Endothelial cell of umbilical vein (primary cell): ENCODE measurements around the gene KRT71.

Experiments used
- EZH2 ChIP-seq: IDR thresholded peaks from 2 replicates; pipeline ENCODE4 v1.6.1; 2012; ENCODE audit warnings: borderline replicate concordance, low read depth, mild to moderate bottlenecking, moderate library complexity, low read length, inconsistent platforms; ENCODE audit not compliant: severe bottlenecking
- FOS ChIP-seq: IDR thresholded peaks from 2 replicates; pipeline ENCODE4 v1.6.1; 2011; ENCODE audit warnings: mild to moderate bottlenecking, low read length, moderate library complexity, borderline replicate concordance; ENCODE audit not compliant: insufficient read depth
- GATA2 ChIP-seq: IDR thresholded peaks from 2 replicates; pipeline ENCODE4 v1.7.0; 2011; ENCODE audit warnings: low read depth, mild to moderate bottlenecking, moderate library complexity, mixed read lengths, low read length; ENCODE audit not compliant: insufficient read length, insufficient read depth
- MAX ChIP-seq: IDR thresholded peaks from 2 replicates; pipeline ENCODE4 v1.6.1; 2011; ENCODE audit not compliant: insufficient read depth, insufficient read length
- MYC ChIP-seq: IDR thresholded peaks from one replicate; pipeline ENCODE4 v1.6.1; 2011; ENCODE audit warnings: mild to moderate bottlenecking, low read depth, low read length
- POLR2A ChIP-seq: IDR thresholded peaks from 2 replicates; pipeline ENCODE4 v1.6.1; 2012; ENCODE audit warnings: low read depth, mild to moderate bottlenecking, control low read depth, low read length
- POLR2AphosphoS5 ChIP-seq: IDR thresholded peaks from 2 replicates; pipeline ENCODE4 v1.6.1; 2012; ENCODE audit warnings: low read depth, mild to moderate bottlenecking, control low read depth, low read length, moderate library complexity; ENCODE audit not compliant: insufficient read depth
- TF ChIP-seq, protein P1 (sequence below), 2 donors: IDR thresholded peaks; 1 replicate in 1 of 2; 2 replicates in 1 of 2; pipeline ENCODE4 v1.5.1; 2011; ENCODE audit warnings: low read length in 2 of 2, mild to moderate bottlenecking in 2 of 2, moderate library complexity in 2 of 2, control low read depth in 1 of 2, inconsistent platforms in 1 of 2, low read depth in 1 of 2; ENCODE audit not compliant: insufficient read depth in 1 of 2; ENCODE audit errors: extremely low read depth in 1 of 2

DNA sequence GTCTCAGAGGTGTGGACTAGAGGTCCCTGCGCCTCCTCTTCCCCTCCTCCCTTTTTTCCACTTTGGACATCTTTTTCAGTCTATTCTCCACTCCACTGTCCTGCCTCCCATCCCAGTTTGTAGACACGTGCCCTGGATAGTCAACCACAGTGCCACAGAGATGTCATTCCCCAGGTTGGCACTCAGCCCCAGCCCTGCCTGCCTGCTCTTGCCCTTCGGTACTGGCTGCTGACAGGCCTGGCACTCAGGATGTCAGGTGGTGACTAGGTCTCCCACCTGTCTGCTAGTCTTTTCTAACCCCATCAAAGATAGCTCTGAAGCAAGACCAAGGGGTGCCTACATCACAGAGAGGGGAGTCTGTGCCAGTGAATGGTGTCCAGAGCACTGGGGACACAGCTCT lies 15.8 kb downstream of the KRT71 start:
- TF ChIP-seq, protein P1, sequence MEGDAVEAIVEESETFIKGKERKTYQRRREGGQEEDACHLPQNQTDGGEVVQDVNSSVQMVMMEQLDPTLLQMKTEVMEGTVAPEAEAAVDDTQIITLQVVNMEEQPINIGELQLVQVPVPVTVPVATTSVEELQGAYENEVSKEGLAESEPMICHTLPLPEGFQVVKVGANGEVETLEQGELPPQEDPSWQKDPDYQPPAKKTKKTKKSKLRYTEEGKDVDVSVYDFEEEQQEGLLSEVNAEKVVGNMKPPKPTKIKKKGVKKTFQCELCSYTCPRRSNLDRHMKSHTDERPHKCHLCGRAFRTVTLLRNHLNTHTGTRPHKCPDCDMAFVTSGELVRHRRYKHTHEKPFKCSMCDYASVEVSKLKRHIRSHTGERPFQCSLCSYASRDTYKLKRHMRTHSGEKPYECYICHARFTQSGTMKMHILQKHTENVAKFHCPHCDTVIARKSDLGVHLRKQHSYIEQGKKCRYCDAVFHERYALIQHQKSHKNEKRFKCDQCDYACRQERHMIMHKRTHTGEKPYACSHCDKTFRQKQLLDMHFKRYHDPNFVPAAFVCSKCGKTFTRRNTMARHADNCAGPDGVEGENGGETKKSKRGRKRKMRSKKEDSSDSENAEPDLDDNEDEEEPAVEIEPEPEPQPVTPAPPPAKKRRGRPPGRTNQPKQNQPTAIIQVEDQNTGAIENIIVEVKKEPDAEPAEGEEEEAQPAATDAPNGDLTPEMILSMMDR (IDR thresholded peaks at IDR 0.05; ENCODE audit: extremely low read depth in 1 of 2, insufficient read depth in 1 of 2, low read depth in 1 of 2, low read length in 2 of 2): no peak
- no peak for TF ChIP-seq POLR2A
- TF ChIP-seq POLR2AphosphoS5: no peak
- TF ChIP-seq FOS: no peak
- TF ChIP-seq MYC: no peak
- no peak for TF ChIP-seq EZH2
- TF ChIP-seq MAX: no peak
- no peak for TF ChIP-seq GATA2
